Mammary epithelial cell (primary cell): Measurements from ENCODE around the gene ZCCHC3.

ENCODE experiments used
- EZH2 ChIP-seq: IDR thresholded peaks from 2 replicates; pipeline ENCODE4 v1.6.1; 2012; ENCODE audit warnings: low read length, inconsistent platforms, borderline replicate concordance
- TF ChIP-seq, protein P1 (sequence below), 2 donors: IDR thresholded peaks in 1 of 2; conservative IDR thresholded peaks in 1 of 2; 2 replicates each; pipeline ENCODE4 v1.5.1; 2011 to 2012; ENCODE audit warnings: inconsistent platforms in 2 of 2, low read length in 2 of 2, mild to moderate bottlenecking in 2 of 2, control low read depth in 1 of 2, low read depth in 1 of 2; ENCODE audit not compliant: insufficient read depth in 1 of 2; ENCODE audit errors: extremely low read depth in 1 of 2

DNA sequence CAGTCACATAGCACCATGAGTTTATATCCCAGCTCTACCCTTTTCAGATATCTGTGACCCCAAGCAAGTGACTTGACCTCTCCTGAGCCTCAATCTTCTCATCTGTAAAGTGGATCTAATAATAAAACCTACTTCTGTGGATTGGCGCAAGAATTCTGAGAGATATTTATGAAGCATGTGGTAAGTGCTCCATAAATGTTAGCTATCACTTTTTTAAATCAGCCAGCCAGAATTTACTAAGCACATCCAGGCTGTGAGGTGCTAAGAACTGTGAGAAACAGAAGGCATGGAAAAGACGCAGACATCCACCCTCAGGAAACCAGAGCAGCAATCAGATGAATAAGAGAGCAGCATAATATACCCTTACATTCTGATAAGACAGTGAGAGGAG, 7.7 kb upstream of the ZCCHC3 start:
- TF ChIP-seq, protein P1, sequence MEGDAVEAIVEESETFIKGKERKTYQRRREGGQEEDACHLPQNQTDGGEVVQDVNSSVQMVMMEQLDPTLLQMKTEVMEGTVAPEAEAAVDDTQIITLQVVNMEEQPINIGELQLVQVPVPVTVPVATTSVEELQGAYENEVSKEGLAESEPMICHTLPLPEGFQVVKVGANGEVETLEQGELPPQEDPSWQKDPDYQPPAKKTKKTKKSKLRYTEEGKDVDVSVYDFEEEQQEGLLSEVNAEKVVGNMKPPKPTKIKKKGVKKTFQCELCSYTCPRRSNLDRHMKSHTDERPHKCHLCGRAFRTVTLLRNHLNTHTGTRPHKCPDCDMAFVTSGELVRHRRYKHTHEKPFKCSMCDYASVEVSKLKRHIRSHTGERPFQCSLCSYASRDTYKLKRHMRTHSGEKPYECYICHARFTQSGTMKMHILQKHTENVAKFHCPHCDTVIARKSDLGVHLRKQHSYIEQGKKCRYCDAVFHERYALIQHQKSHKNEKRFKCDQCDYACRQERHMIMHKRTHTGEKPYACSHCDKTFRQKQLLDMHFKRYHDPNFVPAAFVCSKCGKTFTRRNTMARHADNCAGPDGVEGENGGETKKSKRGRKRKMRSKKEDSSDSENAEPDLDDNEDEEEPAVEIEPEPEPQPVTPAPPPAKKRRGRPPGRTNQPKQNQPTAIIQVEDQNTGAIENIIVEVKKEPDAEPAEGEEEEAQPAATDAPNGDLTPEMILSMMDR (conservative IDR thresholded peaks at IDR 0.05 in 1 of 2, IDR thresholded peaks at IDR 0.05 in 1 of 2; ENCODE audit: extremely low read depth in 1 of 2, insufficient read depth in 1 of 2, low read depth in 1 of 2, low read length in 2 of 2) = no peak
- no peak for TF ChIP-seq EZH2
